Brain microvascular endothelial cell (primary cell): ENCODE measurements around the gene SCN4B.

Experiments
- DNase-seq: peaks from one replicate; pipeline ENCODE4 v3.0.0-alpha.2; 2020
- H3K27ac ChIP-seq: fragments of 250-450 bp; sonication (Bioruptor Pico); 2 replicates; pipeline ENCODE4 v1.5.1; 2020; ENCODE audit warnings: mild to moderate bottlenecking, moderate library complexity
- H3K27me3 ChIP-seq: fragments of 250-450 bp; sonication (Bioruptor Pico); replicated peaks from 2 replicates; pipeline ENCODE4 v1.5.1; 2020; ENCODE audit warnings: mild to moderate bottlenecking
- H3K36me3 ChIP-seq: fragments of 250-450 bp; sonication (Bioruptor Pico); replicated peaks from 2 replicates; pipeline ENCODE4 v1.5.1; 2020; ENCODE audit warnings: mild to moderate bottlenecking
- H3K4me3 ChIP-seq: 2 replicates; pipeline ENCODE4 v1.5.1; 2011; ENCODE audit warnings: low read depth, mild to moderate bottlenecking, control low read depth, low read length, moderate library complexity
- in situ Hi-C: cut with HindIII; loops from 2 replicates; pipeline ENCODE4 v1.10.0; 2017; ENCODE audit warnings: low sequenced_read_pairs, low pct_ligation_motif_present
- TF ChIP-seq, protein P1 (sequence below): IDR thresholded peaks from 2 replicates; pipeline ENCODE4 v1.5.1; 2011; ENCODE audit warnings: low read depth, mild to moderate bottlenecking, moderate library complexity, low read length, control low read depth, inconsistent platforms; ENCODE audit errors: missing control alignments

Gene SCN4B

DNA sequence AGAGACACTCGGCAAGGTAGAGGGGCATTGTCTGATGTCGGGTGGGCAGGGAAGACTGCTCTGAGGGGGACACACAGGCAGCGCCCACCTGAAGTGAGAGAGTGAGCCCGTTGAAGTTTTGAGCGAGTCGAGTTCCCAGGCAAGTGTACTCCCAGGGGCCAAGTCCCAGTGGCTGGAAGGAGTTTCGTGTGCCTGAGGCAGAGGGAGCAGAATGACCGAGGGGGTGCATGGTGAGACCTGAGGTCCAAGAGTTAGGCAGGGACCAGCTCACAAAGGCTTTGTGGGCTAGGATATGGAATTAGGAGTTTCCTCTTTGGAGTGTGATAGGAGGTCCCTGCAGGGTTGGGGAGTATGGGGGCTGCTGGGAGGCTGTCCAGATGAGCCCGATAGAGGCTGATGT, 17.6 kb upstream of the SCN4B start:
- DNase-seq = no peak
- H3K27ac ChIP-seq = no peak overlapping the region
- H3K36me3 ChIP-seq = no peaks in the 10 kb centered on the region
- no peak overlapping the region for H3K4me3 ChIP-seq
- TF ChIP-seq, protein P1, sequence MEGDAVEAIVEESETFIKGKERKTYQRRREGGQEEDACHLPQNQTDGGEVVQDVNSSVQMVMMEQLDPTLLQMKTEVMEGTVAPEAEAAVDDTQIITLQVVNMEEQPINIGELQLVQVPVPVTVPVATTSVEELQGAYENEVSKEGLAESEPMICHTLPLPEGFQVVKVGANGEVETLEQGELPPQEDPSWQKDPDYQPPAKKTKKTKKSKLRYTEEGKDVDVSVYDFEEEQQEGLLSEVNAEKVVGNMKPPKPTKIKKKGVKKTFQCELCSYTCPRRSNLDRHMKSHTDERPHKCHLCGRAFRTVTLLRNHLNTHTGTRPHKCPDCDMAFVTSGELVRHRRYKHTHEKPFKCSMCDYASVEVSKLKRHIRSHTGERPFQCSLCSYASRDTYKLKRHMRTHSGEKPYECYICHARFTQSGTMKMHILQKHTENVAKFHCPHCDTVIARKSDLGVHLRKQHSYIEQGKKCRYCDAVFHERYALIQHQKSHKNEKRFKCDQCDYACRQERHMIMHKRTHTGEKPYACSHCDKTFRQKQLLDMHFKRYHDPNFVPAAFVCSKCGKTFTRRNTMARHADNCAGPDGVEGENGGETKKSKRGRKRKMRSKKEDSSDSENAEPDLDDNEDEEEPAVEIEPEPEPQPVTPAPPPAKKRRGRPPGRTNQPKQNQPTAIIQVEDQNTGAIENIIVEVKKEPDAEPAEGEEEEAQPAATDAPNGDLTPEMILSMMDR = no peak
- peaks cover 14% of the 10 kb centered on the region for H3K27me3 ChIP-seq
- in situ Hi-C loops = no loop called here

DNA sequence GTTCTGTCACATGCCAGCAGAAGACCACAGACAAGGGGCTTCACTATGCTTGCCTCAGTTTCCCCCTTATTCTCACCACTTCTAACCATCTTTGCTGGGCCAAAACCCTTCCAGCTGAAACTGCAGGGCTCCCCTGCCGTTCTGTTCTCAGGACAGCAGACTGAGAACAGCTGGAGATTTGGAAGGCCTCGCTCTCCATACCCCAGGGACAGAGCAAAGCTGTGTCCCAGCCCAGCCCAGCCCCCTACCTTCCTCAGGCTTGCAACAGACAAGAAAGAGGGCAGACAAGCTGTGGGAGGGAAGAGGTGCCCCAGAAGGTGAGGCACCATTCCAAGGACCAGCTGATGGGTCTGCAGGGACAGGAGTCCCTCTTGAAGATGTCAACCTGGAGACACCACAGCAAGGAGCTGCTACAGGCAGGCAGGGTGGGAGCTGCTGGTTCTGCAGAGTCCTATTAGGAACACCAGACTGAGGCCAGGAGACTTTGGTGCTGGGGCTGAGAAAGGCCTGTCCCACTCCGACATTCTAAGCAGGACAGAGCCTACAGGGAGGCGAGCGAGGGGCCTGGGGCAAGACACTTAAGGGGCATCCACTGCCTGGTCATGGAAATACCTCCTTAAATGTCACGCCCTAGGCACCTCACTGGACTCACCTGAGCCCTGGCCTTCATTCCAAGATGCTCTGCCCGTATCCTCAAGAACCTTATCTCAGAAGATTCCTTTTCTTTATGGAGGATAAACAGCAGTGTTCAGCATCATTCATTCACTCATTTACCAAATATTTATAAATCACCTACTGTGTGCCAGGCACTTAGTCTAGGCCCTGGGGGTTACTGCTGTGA, 16.9 kb upstream of the SCN4B start:
- DNase-seq = no peak
- in situ Hi-C loops = no loop called here
- Histone ChIP-seq H3K27me3 (peaks cover 9% of the 10 kb centered on the region), H3K4me3 (no peak overlapping the region), H3K36me3 (no peaks in the 10 kb centered on the region), H3K27ac (no peak overlapping the region)
- TF ChIP-seq, protein P1 = no peak

DNA sequence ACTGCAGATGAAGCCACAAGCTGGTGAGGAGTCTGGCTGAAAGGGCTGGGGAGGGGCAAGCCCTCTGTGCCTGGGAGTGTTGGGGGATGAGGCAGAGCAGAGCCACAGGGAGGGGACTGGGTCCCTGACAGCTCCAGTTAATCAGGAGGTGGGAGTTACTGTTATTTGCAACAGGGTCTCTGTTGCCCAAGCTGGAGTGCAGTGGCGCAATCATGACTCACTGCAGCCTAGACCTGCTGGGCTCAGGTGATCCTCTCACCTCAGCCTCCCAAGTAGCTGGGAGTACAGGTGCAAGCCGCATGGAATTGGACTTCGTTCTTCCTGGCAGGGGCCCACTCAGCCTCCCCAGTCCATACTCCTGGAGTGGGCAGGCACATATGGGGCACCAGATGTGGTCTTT, 16.1 kb upstream of the SCN4B start:
- no peak overlapping the region for H3K27ac ChIP-seq
- no peak overlapping the region for H3K4me3 ChIP-seq
- H3K36me3 ChIP-seq = no peaks in the 10 kb centered on the region
- DNase-seq = no peak
- TF ChIP-seq, protein P1 = no peak
- in situ Hi-C loops = no loop called here
- H3K27me3 ChIP-seq = peaks cover 7% of the 10 kb centered on the region

DNA sequence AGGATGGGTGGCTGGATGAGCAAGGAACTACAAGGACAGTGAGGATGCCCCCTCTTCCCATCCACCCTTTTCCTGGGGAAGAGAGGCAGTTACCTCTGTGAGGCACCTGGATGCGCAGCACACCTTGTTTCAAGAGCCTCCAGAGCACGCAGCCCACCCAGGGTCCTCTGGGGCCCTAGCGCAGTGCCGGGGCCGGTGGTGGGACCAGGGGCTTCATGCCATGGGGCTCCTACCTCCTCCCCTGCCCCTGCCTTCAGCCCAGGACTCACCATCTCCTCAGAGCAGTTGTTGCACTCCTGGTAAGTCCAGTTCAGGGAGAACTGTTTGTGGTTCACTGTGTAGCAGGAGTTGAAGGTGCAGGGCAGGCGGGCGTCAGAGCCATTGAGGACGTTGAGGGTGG, 15.7 kb upstream of the SCN4B start:
- in situ Hi-C loops = no loop called here
- H3K4me3 ChIP-seq = no peak overlapping the region
- no peaks in the 10 kb centered on the region for H3K36me3 ChIP-seq
- TF ChIP-seq, protein P1 = no peak
- H3K27me3 ChIP-seq = peaks cover 7% of the 10 kb centered on the region
- H3K27ac ChIP-seq = no peak overlapping the region
- no peak for DNase-seq

DNA sequence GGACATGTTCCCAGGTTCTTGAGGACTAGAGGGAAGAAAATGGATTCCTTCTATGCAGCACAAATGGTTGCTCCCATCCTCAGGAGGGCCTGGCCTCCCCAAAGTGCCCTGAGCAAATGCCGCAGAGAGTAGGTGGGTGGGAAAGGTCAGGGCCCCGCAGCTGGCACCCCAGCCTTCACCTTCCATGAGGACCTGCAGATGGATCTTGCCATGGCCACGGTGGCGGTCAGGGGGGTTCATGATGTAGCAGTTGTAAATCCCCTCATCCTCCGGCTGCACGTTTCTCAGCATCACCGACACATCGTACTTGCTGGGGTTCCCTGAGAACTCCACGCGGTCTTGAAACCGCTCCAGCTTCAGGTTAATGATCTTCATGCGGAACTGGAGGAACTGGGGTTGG, 15.3 kb upstream of the SCN4B start:
- no peak overlapping the region for H3K27ac ChIP-seq
- no peak overlapping the region for H3K4me3 ChIP-seq
- no peaks in the 10 kb centered on the region for H3K36me3 ChIP-seq
- in situ Hi-C loops = no loop called here
- DNase-seq = no peak
- H3K27me3 ChIP-seq = peaks cover 7% of the 10 kb centered on the region
- TF ChIP-seq, protein P1 = no peak

DNA sequence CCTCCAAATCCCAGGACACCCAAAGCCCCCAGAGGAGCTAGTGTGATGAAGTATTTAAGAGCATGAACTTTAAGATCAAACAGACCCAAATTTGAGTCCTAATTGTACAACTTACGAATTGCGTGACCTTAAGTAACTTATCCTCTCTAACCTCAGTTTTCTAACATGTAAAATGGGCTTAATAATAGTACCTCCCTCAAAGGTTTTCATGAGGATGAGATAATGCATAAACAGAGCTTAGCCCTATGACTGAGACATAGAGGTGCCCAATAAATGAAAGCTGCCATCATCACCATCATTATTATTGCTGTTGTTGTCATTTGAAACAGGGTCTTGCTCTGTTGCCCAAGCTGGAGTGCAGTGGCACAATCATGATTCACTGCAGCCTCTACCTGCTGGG, 14.6 kb upstream of the SCN4B start:
- Histone ChIP-seq H3K27ac (no peak overlapping the region), H3K27me3 (peaks cover 7% of the 10 kb centered on the region), H3K36me3 (no peaks in the 10 kb centered on the region), H3K4me3 (no peak overlapping the region)
- TF ChIP-seq, protein P1 = no peak
- no peak for DNase-seq
- in situ Hi-C loops = no loop called here
